ENCODE data around the gene C16orf78. TPM values are rescaled to one million over a fixed set of nuclear protein-coding genes. Genes with fewer than 3 reads are reported as not detected.

The C16orf78 gene
- total RNA-seq, 1 donor from 2014 or later = not detected

DNA sequence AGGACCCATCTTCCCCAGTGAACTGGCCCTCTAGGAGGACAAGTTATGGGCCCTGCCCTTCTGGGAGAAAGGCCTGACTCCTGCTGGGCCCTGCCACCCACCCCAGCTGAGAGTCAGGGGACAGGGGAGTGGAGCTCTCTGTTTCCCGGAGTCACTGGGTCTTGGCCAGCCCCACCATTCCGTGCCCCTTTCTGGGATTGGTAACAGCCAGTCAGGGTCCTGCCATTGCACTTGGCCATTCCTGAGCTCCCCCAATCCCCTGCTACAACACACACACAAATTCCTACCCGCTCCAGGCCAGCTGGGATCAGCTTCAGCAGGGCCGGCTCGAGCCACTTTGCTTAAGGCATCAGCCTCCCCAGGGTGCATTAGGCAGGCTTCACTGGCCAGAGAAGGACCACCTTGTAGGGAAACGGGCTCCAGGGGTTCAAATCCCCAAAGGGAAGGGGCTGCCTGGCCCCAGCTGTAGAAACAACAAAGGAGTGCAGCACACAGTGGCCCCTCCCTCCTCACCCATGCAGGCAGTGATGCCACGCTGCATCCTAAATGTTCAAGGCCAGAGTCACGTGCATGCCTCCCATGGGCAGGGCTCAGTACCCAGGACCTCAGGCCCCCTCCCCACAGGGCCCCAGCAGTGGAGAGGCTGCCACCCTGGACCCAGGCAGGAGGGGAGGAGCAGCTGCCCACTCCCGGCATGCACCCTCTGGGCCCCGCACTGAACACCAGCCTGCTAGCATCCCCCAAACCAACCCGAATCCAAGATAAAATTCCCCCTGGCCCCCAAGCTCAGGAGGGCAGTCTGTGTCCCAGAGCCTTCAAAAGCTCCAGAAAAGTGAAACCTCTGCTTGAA, 37.7 kb downstream of the C16orf78 start:
- H3K27ac ChIP-seq = no peak overlapping the region
- no peak overlapping the region for H3K9ac ChIP-seq
- H3K4me1 ChIP-seq = peaks cover 6% of the 10 kb centered on the region
- no peaks in the 10 kb centered on the region for H4K20me1 ChIP-seq (ENCODE audit: low read depth)
- peaks cover 4% of the 10 kb centered on the region for H3F3A ChIP-seq (ENCODE audit: low read depth)
- Mint-ChIP-seq H3K4me1 (peaks cover 19% of the 10 kb centered on the region), H3K9me3 (peaks cover 7% of the 10 kb centered on the region), H3K27me3 (ENCODE audit: insufficient read depth, low read depth) (peaks cover 6% of the 10 kb centered on the region), H3K36me3 (no peaks in the 10 kb centered on the region), H3K4me3 (no peak overlapping the region), H3K27ac (no peak overlapping the region)
- H3K27me3 ChIP-seq = no peaks in the 10 kb centered on the region
- H3K79me2 ChIP-seq (ENCODE audit: low read depth) = no peaks in the 10 kb centered on the region
- DNase-seq (ENCODE audit: low spot score) = peak; percentile 52
- H3K4me3 ChIP-seq = no peak overlapping the region
- H3K36me3 ChIP-seq = no peaks in the 10 kb centered on the region
- H3K9me3 ChIP-seq (ENCODE audit: low read depth) = no peaks in the 10 kb centered on the region
- H3K4me2 ChIP-seq = no peak overlapping the region
- H2AFZ ChIP-seq (replicated peaks) = no peak overlapping the region
- TF ChIP-seq EZH2phosphoT487 (IDR thresholded peaks at IDR 0.05) (no peak), EZH2 (IDR thresholded peaks at IDR 0.05) (no peak)
- TF ChIP-seq, protein P1, sequence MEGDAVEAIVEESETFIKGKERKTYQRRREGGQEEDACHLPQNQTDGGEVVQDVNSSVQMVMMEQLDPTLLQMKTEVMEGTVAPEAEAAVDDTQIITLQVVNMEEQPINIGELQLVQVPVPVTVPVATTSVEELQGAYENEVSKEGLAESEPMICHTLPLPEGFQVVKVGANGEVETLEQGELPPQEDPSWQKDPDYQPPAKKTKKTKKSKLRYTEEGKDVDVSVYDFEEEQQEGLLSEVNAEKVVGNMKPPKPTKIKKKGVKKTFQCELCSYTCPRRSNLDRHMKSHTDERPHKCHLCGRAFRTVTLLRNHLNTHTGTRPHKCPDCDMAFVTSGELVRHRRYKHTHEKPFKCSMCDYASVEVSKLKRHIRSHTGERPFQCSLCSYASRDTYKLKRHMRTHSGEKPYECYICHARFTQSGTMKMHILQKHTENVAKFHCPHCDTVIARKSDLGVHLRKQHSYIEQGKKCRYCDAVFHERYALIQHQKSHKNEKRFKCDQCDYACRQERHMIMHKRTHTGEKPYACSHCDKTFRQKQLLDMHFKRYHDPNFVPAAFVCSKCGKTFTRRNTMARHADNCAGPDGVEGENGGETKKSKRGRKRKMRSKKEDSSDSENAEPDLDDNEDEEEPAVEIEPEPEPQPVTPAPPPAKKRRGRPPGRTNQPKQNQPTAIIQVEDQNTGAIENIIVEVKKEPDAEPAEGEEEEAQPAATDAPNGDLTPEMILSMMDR (IDR thresholded peaks at IDR 0.05) = no peak

DNA sequence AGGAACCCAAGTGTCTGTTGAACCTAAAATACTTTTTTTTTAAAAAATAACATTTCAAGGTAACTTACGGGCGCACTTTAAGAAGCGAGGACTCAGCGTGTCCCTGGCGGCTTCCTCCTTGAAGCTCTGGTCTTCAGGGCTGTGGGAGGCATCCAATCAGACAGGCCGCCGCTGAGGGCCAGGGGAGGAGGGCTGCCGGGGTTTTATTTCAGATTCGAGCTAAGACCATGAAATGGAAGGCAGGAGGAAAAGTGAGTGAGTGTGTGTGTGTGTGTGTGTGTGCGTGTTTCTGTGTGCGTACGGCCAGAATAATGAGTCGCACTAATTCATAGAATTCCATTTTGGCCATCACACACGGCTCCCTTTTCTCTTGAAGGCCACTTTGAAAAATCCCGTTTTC, 41.1 kb downstream of the C16orf78 start:
- Histone ChIP-seq H3K4me1 (peaks cover 17% of the 10 kb centered on the region), H3K4me3 (no peak overlapping the region), H3K79me2 (ENCODE audit: low read depth) (no peaks in the 10 kb centered on the region), H3K4me2 (no peak overlapping the region), H3K9ac (no peak overlapping the region), H3K27me3 (no peaks in the 10 kb centered on the region), H2AFZ (replicated peaks) (no peak overlapping the region), H3K9me3 (ENCODE audit: low read depth) (no peaks in the 10 kb centered on the region), H3K27ac (no peak overlapping the region), H3F3A (ENCODE audit: low read depth) (peaks cover 4% of the 10 kb centered on the region), H3K36me3 (no peaks in the 10 kb centered on the region), H4K20me1 (ENCODE audit: low read depth) (no peaks in the 10 kb centered on the region)
- Mint-ChIP-seq H3K27me3 (ENCODE audit: insufficient read depth, low read depth) (peaks cover 6% of the 10 kb centered on the region), H3K4me3 (no peak overlapping the region), H3K9me3 (peaks cover 7% of the 10 kb centered on the region), H3K4me1 (peaks cover 19% of the 10 kb centered on the region), H3K27ac (no peak overlapping the region), H3K36me3 (no peaks in the 10 kb centered on the region)
- TF ChIP-seq, protein P1 (IDR thresholded peaks at IDR 0.05) = no peak
- TF ChIP-seq EZH2 (IDR thresholded peaks at IDR 0.05) (no peak), EZH2phosphoT487 (IDR thresholded peaks at IDR 0.05) (no peak)
- DNase-seq (ENCODE audit: low spot score) = no peak

DNA sequence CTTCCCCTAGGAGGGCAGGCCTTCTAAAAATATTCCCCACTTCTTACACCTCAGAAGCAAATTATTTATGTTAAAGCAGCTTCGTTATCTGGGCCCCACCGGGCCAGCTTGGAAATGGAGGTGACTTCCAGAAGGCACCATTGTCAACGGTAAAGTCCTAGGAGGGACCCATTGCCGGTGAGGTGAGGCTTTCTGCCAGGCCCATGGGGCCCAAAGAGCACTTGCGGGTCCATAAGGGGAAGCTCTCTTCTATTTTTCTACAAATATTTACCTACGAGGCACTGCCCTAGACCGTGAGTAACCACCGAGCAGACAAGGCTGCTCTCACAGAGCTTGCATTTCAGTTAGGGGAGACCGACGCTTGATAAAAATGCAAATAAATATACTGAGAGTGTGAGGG, 41.5 kb downstream of the C16orf78 start:
- no peak overlapping the region for H3K4me3 Mint-ChIP-seq

More for the DNA sequence above, 41.5 kb downstream of the C16orf78 start:
- no peak overlapping the region for H3K4me3 ChIP-seq
- TF ChIP-seq EZH2 (IDR thresholded peaks at IDR 0.05) = no peak
- TF ChIP-seq EZH2phosphoT487 (IDR thresholded peaks at IDR 0.05) = no peak
- TF ChIP-seq, protein P1 (IDR thresholded peaks at IDR 0.05) = no peak
- H4K20me1 ChIP-seq (ENCODE audit: low read depth) = no peaks in the 10 kb centered on the region
- Mint-ChIP-seq H3K4me1 (peaks cover 24% of the 10 kb centered on the region), H3K9me3 (peaks cover 7% of the 10 kb centered on the region), H3K27ac (no peak overlapping the region), H3K36me3 (no peaks in the 10 kb centered on the region), H3K27me3 (ENCODE audit: insufficient read depth, low read depth) (peaks cover 6% of the 10 kb centered on the region)
- no peaks in the 10 kb centered on the region for H3K79me2 ChIP-seq (ENCODE audit: low read depth)
- peaks cover 21% of the 10 kb centered on the region for H3K4me1 ChIP-seq
- no peaks in the 10 kb centered on the region for H3K27me3 ChIP-seq
- H3K9me3 ChIP-seq (ENCODE audit: low read depth) = no peaks in the 10 kb centered on the region
- no peak overlapping the region for H2AFZ ChIP-seq (replicated peaks)
- no peak overlapping the region for H3K27ac ChIP-seq
- H3K9ac ChIP-seq = no peak overlapping the region
- no peak for DNase-seq (ENCODE audit: low spot score)
- H3K4me2 ChIP-seq = no peak overlapping the region
- peaks cover 4% of the 10 kb centered on the region for H3F3A ChIP-seq (ENCODE audit: low read depth)
- H3K36me3 ChIP-seq = no peaks in the 10 kb centered on the region

All from neural progenitor cell (in vitro differentiated cells).